GM19468 (cell line): ENCODE results near the gene TATDN2.
"Not testable (repeated sequence)": the region's sequence is repeated elsewhere in the genome, so short reads cannot be mapped to it uniquely, and the experiment has no call there.

ENCODE experiments used
- ATAC-seq: cut with Tn5 transposase; IDR thresholded peaks from one replicate; pipeline ENCODE4 v1.9.1; 2021; ENCODE audit warnings: mild to moderate bottlenecking, moderate library complexity, moderate number of reproducible peaks; ENCODE audit not compliant: unreplicated experiment; ENCODE audit errors: extremely low read depth

Gene TATDN2

GRCh38 chr3:10287936-10288574 is 39.8 kb downstream of the TATDN2 start:
- no peak for ATAC-seq

GRCh38 chr3:10288575-10288960 is 40.3 kb downstream of the TATDN2 start:
- no peak for ATAC-seq

GRCh38 chr3:10289077-10289476 is 40.8 kb downstream of the TATDN2 start:
- ATAC-seq: no peak

GRCh38 chr3:10289787-10290355 is 41.6 kb downstream of the TATDN2 start:
- ATAC-seq: no peak

- no peak for ATAC-seq
Measured at GRCh38 chr3:10290481-10291176, 42.4 kb downstream of the TATDN2 start.

- ATAC-seq: no peak
Measured at GRCh38 chr3:10291641-10292040, 43.4 kb downstream of the TATDN2 start.

GRCh38 chr3:10292505-10293419 is 44.5 kb downstream of the TATDN2 start, which contains the start of gene GHRL:
Gene GHRL, minus strand, starts transcription at chr3:10292947. Its CDS starts 2,767 bp downstream, at chr3:10290180.
- no peak for ATAC-seq

- ATAC-seq: no peak
Measured at GRCh38 chr3:10294030-10294586, 45.8 kb downstream of the TATDN2 start.

- not testable (repeated sequence) for ATAC-seq
Measured at GRCh38 chr3:10298064-10298463, 49.8 kb downstream of the TATDN2 start.

GRCh38 chr3:10299175-10299574 is 50.9 kb downstream of the TATDN2 start:
- ATAC-seq: no peak

GRCh38 chr3:10299679-10300078 is 51.4 kb downstream of the TATDN2 start:
- ATAC-seq: peak; percentile 30

- ATAC-seq: no peak
Measured at GRCh38 chr3:10300087-10300486, 51.8 kb downstream of the TATDN2 start.

- no peak for ATAC-seq
Measured at GRCh38 chr3:10303105-10303504, 54.8 kb downstream of the TATDN2 start.

- no peak for ATAC-seq
Measured at GRCh38 chr3:10303785-10304184, 55.5 kb downstream of the TATDN2 start.

GRCh38 chr3:10304905-10305304 is 56.6 kb downstream of the TATDN2 start:
- no peak for ATAC-seq

GRCh38 chr3:10305331-10305902 is 57.2 kb downstream of the TATDN2 start:
- no peak for ATAC-seq

- ATAC-seq: no peak
Measured at GRCh38 chr3:10306156-10306555, 57.9 kb downstream of the TATDN2 start.

GRCh38 chr3:10308678-10309077 is 60.4 kb downstream of the TATDN2 start:
- no peak for ATAC-seq

GRCh38 chr3:10309736-10310135 is 61.5 kb downstream of the TATDN2 start:
- no peak for ATAC-seq

- ATAC-seq: no peak
Measured at GRCh38 chr3:10310578-10310977, 62.3 kb downstream of the TATDN2 start.
